MCF 10A (cell line): ENCODE measurements around the gene CD164. TPM values are rescaled to one million over a fixed set of nuclear protein-coding genes. Genes with fewer than 3 reads are reported as not detected.

ENCODE experiments used
- BruUV-seq: library from RNA; stranded (reverse); fragments of 400-500 nt; replicated peaks from 2 replicates; lab custom pipeline; 2021; lab: Mats Ljungman, UMichigan
- CTCF ChIA-PET: fragments of 300-600 bp; sonication (Branson Sonifier 250); formaldehyde crosslinking; extraction: SDS; loops from one replicate; lab custom pipeline; 2021; ENCODE audit warnings: antibody characterized with exemption, inconsistent platforms; lab: Yijun Ruan, JAX
- POLR2A ChIA-PET: fragments of 300-600, 350-650 bp; sonication (Branson Sonifier 250); formaldehyde crosslinking; extraction: SDS; loops from one replicate; lab custom pipeline; 2020; ENCODE audit warnings: antibody characterized with exemption, inconsistent platforms; lab: Yijun Ruan, JAX
- DNase-seq: peaks from one replicate; pipeline ENCODE4 v3.0.0-alpha.2; 2018; ENCODE audit not compliant: unreplicated experiment
- H3K27ac Mint-ChIP-seq: one replicate; pipeline ENCODE4 v1.8.0; 2022; ENCODE audit warnings: mild to moderate bottlenecking, low read depth, mixed read lengths; ENCODE audit not compliant: unreplicated experiment
- H3K27me3 Mint-ChIP-seq: one replicate; pipeline ENCODE4 v1.8.0; 2022; ENCODE audit warnings: mixed read lengths; ENCODE audit not compliant: insufficient read depth, unreplicated experiment
- H3K36me3 Mint-ChIP-seq: one replicate; pipeline ENCODE4 v1.8.0; 2022; ENCODE audit warnings: mild to moderate bottlenecking, moderate library complexity, mixed read lengths; ENCODE audit not compliant: insufficient read depth, unreplicated experiment
- H3K4me1 Mint-ChIP-seq: one replicate; pipeline ENCODE4 v1.8.0; 2022; ENCODE audit warnings: mixed read lengths; ENCODE audit not compliant: insufficient read depth, unreplicated experiment
- H3K4me3 Mint-ChIP-seq: one replicate; pipeline ENCODE4 v1.8.0; 2022; ENCODE audit warnings: mild to moderate bottlenecking, moderate library complexity, mixed read lengths; ENCODE audit not compliant: unreplicated experiment
- H3K9me3 Mint-ChIP-seq: one replicate; pipeline ENCODE4 v1.8.0; 2022; ENCODE audit warnings: mixed read lengths; ENCODE audit not compliant: unreplicated experiment
- CTCF ChIP-seq: fragments of 200-600 bp; IDR thresholded peaks from one replicate; pipeline ENCODE4 v1.8.0; 2022; ENCODE audit warnings: antibody characterized with exemption, mild to moderate bottlenecking; ENCODE audit not compliant: unreplicated experiment
- intact Hi-C: fragments of 100-400 bp; cut with micrococcal nuclease; formaldehyde crosslinking; loops from 2 replicates; pipeline ENCODE4 v1.14.1; 2022
- total RNA-seq: library from RNA; stranded (reverse); gene quantifications from 2 replicates; pipeline ENCODE4 v1.2.3, GENCODE V29; 2022

CD164 gene
- total RNA-seq, 1 experiment from 2014 or later = 156 TPM

DNA sequence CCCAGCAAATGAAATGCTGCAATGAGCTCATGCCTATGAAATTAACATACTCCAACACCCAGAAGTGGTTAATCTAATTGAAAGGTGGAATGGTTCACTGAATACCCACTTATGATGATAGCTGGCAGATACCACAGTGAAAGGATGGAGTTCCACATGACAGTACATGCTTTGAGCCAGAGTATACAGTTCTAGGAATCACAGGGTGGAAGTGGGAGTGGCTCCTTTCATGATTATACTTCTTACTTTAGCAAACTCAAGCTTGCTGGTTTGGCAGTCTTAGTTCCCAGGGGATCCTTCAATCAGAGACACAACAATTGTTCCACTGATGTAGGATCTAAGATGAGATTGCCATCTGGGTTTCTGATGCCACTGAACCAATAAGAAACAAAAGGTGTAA is 21.5 kb downstream of the CD164 start:
- BruUV-seq = no TSS peak

GRCh38 chr6:109360281-109360680 is 22.0 kb downstream of the CD164 start:
- Mint-ChIP-seq H3K9me3 (no peaks in the 10 kb centered on the region), H3K4me3 (no peak overlapping the region), H3K27me3 (no peaks in the 10 kb centered on the region), H3K27ac (no peak overlapping the region), H3K4me1 (no peaks in the 10 kb centered on the region), H3K36me3 (peaks cover 46% of the 10 kb centered on the region)
- ChIA-PET POLR2A (interaction anchor here (1.9 to 2.0 kb wide), 2 partner anchors 16 to 23 kb away, joined by 5 to 9 read pairs; partner anchors contain the start of gene CD164), CTCF (interaction anchor here (0.6 kb wide), 1 partner anchor 10 kb away, joined by 3 read pairs; no protein-coding TSS in a partner anchor)
- DNase-seq = no peak
- no TSS peak for BruUV-seq
- intact Hi-C loops = no loop called here
- no peak for TF ChIP-seq CTCF

More for the DNA sequence above, 21.5 kb downstream of the CD164 start:
- DNase-seq = no peak
- ChIA-PET POLR2A (interaction anchor here (0.8 to 1.9 kb wide), 4 partner anchors 10 to 22 kb away, joined by 3 to 8 read pairs (median 4); partner anchors contain the start of gene CD164), CTCF (interaction anchor here (0.6 to 1.4 kb wide), 4 partner anchors 11 to 198 kb away, joined by 3 to 8 read pairs (median 4); no protein-coding TSS in a partner anchor)
- Mint-ChIP-seq H3K27ac (no peak overlapping the region), H3K4me3 (no peak overlapping the region), H3K36me3 (peaks cover 49% of the 10 kb centered on the region), H3K9me3 (no peaks in the 10 kb centered on the region), H3K4me1 (no peaks in the 10 kb centered on the region), H3K27me3 (no peaks in the 10 kb centered on the region)
- intact Hi-C loops = no loop called here
- no peak for TF ChIP-seq CTCF

GRCh38 chr6:109359248-109359647 is 23.0 kb downstream of the CD164 start:
- H3K9me3 Mint-ChIP-seq = no peaks in the 10 kb centered on the region
- no TSS peak for BruUV-seq
- peaks cover 39% of the 10 kb centered on the region for H3K36me3 Mint-ChIP-seq
- POLR2A ChIA-PET = interaction anchor here (1.1 to 2.0 kb wide), 2 partner anchors 8 to 24 kb away, joined by 4 to 9 read pairs; partner anchors contain the start of gene CD164
- no peak overlapping the region for H3K4me3 Mint-ChIP-seq
- CTCF ChIA-PET = interaction anchor here (0.6 kb wide), 1 partner anchor 1175 kb away, joined by 3 read pairs; no protein-coding TSS in a partner anchor
- intact Hi-C loops = no loop called here
- no peak for DNase-seq
- no peak for TF ChIP-seq CTCF
- H3K27me3 Mint-ChIP-seq = no peaks in the 10 kb centered on the region
- no peak overlapping the region for H3K27ac Mint-ChIP-seq
- no peaks in the 10 kb centered on the region for H3K4me1 Mint-ChIP-seq

DNA sequence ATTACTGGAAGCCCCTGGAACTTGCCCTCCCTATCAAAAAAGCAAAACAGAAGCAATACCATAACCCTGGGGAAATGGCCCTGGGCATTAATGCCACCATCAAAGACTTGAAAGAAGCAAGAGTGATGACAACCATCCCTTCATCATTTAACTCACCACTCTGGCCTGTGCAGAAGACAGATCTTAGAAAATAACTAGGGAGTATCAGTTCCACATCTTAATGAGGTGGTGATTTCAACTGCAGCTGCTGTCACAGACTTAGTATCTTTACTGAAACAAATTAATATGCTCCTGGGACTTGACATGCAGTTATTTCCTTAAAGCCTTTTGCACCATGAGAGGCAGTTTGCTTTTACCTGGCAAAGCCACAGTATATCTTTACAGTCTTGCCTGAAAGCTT is 24.1 kb downstream of the CD164 start:
- ChIA-PET POLR2A (interaction anchor here (0.6 to 2.0 kb wide), 3 partner anchors 12 to 402 kb away, joined by 3 to 9 read pairs (median 3); partner anchors contain the start of gene CD164), CTCF (no interaction called here)
- BruUV-seq = no TSS peak
- peaks cover under 1% of the 10 kb centered on the region for H3K4me1 Mint-ChIP-seq
- no peak for DNase-seq
- intact Hi-C loops = no loop called here
- peaks cover 39% of the 10 kb centered on the region for H3K36me3 Mint-ChIP-seq
- no peak for TF ChIP-seq CTCF
- H3K4me3 Mint-ChIP-seq = no peak overlapping the region
- H3K9me3 Mint-ChIP-seq = no peaks in the 10 kb centered on the region
- no peaks in the 10 kb centered on the region for H3K27me3 Mint-ChIP-seq
- no peak overlapping the region for H3K27ac Mint-ChIP-seq
